PC-9 (cell line): ENCODE data around the gene SRSF7.

Experiments used
- CTCF ChIP-seq: fragments of 200-600 bp; sonication (generic); conservative IDR thresholded peaks from 2 replicates; pipeline ENCODE4 v1.6.1; 2017; ENCODE audit warnings: mixed run types, antibody characterized with exemption, mild to moderate bottlenecking, moderate library complexity
- EZH2 ChIP-seq: fragments of 200-600 bp; sonication (generic); IDR thresholded peaks from 2 replicates; pipeline ENCODE4 v1.8.0; 2017; ENCODE audit warnings: antibody characterized with exemption, low read depth

GRCh38 chr2:38712413-38712812, 38.7 kb downstream of the SRSF7 start:
- TF ChIP-seq EZH2 (no peak), CTCF (no peak)
